Endothelial cell of umbilical vein (primary cell): Measurements from ENCODE around the gene PRR15L. TPM values are rescaled to one million over a fixed set of nuclear protein-coding genes. Genes with fewer than 3 reads are reported as not detected.

ENCODE experiments used
- BruUV-seq: library from RNA; stranded (reverse); fragments of 400-500 nt; replicated peaks from 2 replicates; lab custom pipeline; 2021; lab: Mats Ljungman, UMichigan
- CTCF ChIA-PET: fragments of 300-600, 350-600 bp; sonication (Branson Sonifier 250); formaldehyde crosslinking; loops from one replicate; lab custom pipeline; 2021; ENCODE audit warnings: antibody characterized with exemption, inconsistent platforms; lab: Charles Lee
- POLR2A ChIA-PET: fragments of 300-600, 350-600 bp; sonication (Branson Sonifier 250); formaldehyde crosslinking; loops from one replicate; lab custom pipeline; 2021; ENCODE audit warnings: antibody characterized with exemption, inconsistent platforms; lab: Charles Lee
- DNase-seq: peaks from one replicate; pipeline ENCODE4 v3.0.0-alpha.2; 2011; ENCODE audit warnings: low read depth, low spot score
- FAIRE-seq: peaks from 2 replicates; lab custom pipeline; 2011; peaks lifted over from hg19 to GRCh38; lab: Jason Lieb, UNC
- H2AFZ ChIP-seq: 2 replicates; pipeline ENCODE4 v1.6.0; 2012; ENCODE audit warnings: low read depth, low read length, control low read depth, inconsistent platforms
- H3K27ac ChIP-seq: 2 replicates; pipeline ENCODE4 v1.5.1; 2011; ENCODE audit warnings: low read depth, mild to moderate bottlenecking, control low read depth, low read length, moderate library complexity; ENCODE audit not compliant: insufficient read depth
- H3K27me3 ChIP-seq, 2 experiments: 2 replicates each; pipeline versions ENCODE4 v1.6.0 to v1.6.1; 2011; ENCODE audit warnings: low read length in 2 of 2, mixed read lengths in 1 of 2; ENCODE audit not compliant: control insufficient read depth in 2 of 2, insufficient read depth in 2 of 2
- H3K36me3 ChIP-seq, 2 experiments: 2 replicates in 1 of 2; 3 replicates in 1 of 2; pipeline ENCODE4 v1.5.1; 2011; ENCODE audit warnings: low read length in 2 of 2, mild to moderate bottlenecking in 1 of 2, moderate library complexity in 1 of 2; ENCODE audit not compliant: control insufficient read depth in 2 of 2, insufficient read depth in 2 of 2; ENCODE audit errors: extremely low read depth in 1 of 2
- H3K4me1 ChIP-seq: 3 replicates; pipeline ENCODE4 v1.5.1; 2011; ENCODE audit warnings: mild to moderate bottlenecking, low read length; ENCODE audit not compliant: control insufficient read depth, insufficient read depth; ENCODE audit errors: extremely low read depth
- H3K4me2 ChIP-seq: 2 replicates; pipeline ENCODE4 v1.6.1; 2011; ENCODE audit warnings: low read length, control low read depth, mixed read lengths; ENCODE audit not compliant: insufficient read depth
- H3K4me3 ChIP-seq, 3 experiments: fragments of 200-600 bp in 1 of 3; sonication (generic), shearing (Covaris generic) in 1 of 3; replicated peaks in 1 of 3; 2 replicates each; pipeline ENCODE4 v1.5.1; 2011 to 2016; ENCODE audit warnings: control low read depth in 3 of 3, low read length in 3 of 3, mild to moderate bottlenecking in 2 of 3, inconsistent platforms in 1 of 3, low read depth in 1 of 3, moderate library complexity in 1 of 3; ENCODE audit not compliant: insufficient read depth in 1 of 3
- H3K79me2 ChIP-seq: 2 replicates; pipeline ENCODE4 v1.6.0; 2012; ENCODE audit warnings: low read length, inconsistent platforms; ENCODE audit not compliant: control insufficient read depth, insufficient read depth
- H3K9ac ChIP-seq: replicated peaks from 2 replicates; pipeline ENCODE3; 2011; ENCODE audit warnings: low read length, control low read depth; ENCODE audit not compliant: insufficient read depth; ENCODE audit errors: extremely low read depth
- H3K9me1 ChIP-seq: replicated peaks from 3 replicates; pipeline ENCODE4 v1.6.0; 2011; ENCODE audit warnings: mild to moderate bottlenecking, low read length; ENCODE audit not compliant: control insufficient read depth, insufficient read depth; ENCODE audit errors: extremely low read depth
- H3K9me3 ChIP-seq: replicated peaks from 2 replicates; pipeline ENCODE4 v1.5.1; 2012; ENCODE audit warnings: low read length, inconsistent platforms; ENCODE audit not compliant: control insufficient read depth, insufficient read depth
- H4K20me1 ChIP-seq: replicated peaks from 2 replicates; pipeline ENCODE3; 2011; ENCODE audit warnings: mild to moderate bottlenecking, low read length; ENCODE audit not compliant: control insufficient read depth, insufficient read depth; ENCODE audit errors: extremely low read depth
- CTCF ChIP-seq, 2 donors: IDR thresholded peaks; 1 replicate in 1 of 2; 2 replicates in 1 of 2; pipeline ENCODE4 v1.5.1; 2011; ENCODE audit warnings: low read length in 2 of 2, mild to moderate bottlenecking in 2 of 2, moderate library complexity in 2 of 2, control low read depth in 1 of 2, inconsistent platforms in 1 of 2, low read depth in 1 of 2; ENCODE audit not compliant: insufficient read depth in 1 of 2; ENCODE audit errors: extremely low read depth in 1 of 2
- EZH2 ChIP-seq: IDR thresholded peaks from 2 replicates; pipeline ENCODE4 v1.6.1; 2012; ENCODE audit warnings: borderline replicate concordance, low read depth, mild to moderate bottlenecking, moderate library complexity, low read length, inconsistent platforms; ENCODE audit not compliant: severe bottlenecking
- FOS ChIP-seq: IDR thresholded peaks from 2 replicates; pipeline ENCODE4 v1.6.1; 2011; ENCODE audit warnings: mild to moderate bottlenecking, low read length, moderate library complexity, borderline replicate concordance; ENCODE audit not compliant: insufficient read depth
- GATA2 ChIP-seq: IDR thresholded peaks from 2 replicates; pipeline ENCODE4 v1.7.0; 2011; ENCODE audit warnings: low read depth, mild to moderate bottlenecking, moderate library complexity, mixed read lengths, low read length; ENCODE audit not compliant: insufficient read length, insufficient read depth
- JUN ChIP-seq: IDR thresholded peaks from 2 replicates; pipeline ENCODE4 v1.6.1; 2011; ENCODE audit warnings: borderline replicate concordance, low read depth; ENCODE audit not compliant: insufficient read length, insufficient read depth
- MAX ChIP-seq: IDR thresholded peaks from 2 replicates; pipeline ENCODE4 v1.6.1; 2011; ENCODE audit not compliant: insufficient read depth, insufficient read length
- MYC ChIP-seq: IDR thresholded peaks from one replicate; pipeline ENCODE4 v1.6.1; 2011; ENCODE audit warnings: mild to moderate bottlenecking, low read depth, low read length
- POLR2A ChIP-seq: IDR thresholded peaks from 2 replicates; pipeline ENCODE4 v1.6.1; 2012; ENCODE audit warnings: low read depth, mild to moderate bottlenecking, control low read depth, low read length
- POLR2AphosphoS5 ChIP-seq: IDR thresholded peaks from 2 replicates; pipeline ENCODE4 v1.6.1; 2012; ENCODE audit warnings: low read depth, mild to moderate bottlenecking, control low read depth, low read length, moderate library complexity; ENCODE audit not compliant: insufficient read depth
- dilution Hi-C: fragments of 300-500 bp; cut with MboI; formaldehyde crosslinking; loops from one replicate; pipeline ENCODE4 v1.15.0; 2019; ENCODE audit warnings: low sequenced_read_pairs; ENCODE audit not compliant: extremely low pct_ligation_motif_present
- intact Hi-C: fragments of 100-400 bp; cut with micrococcal nuclease; formaldehyde crosslinking; loops from one replicate; pipeline ENCODE4 v1.10.0; 2022
- polyA plus RNA-seq, 4 experiments: library from polyadenylated mRNA; depleted of rRNA in 3 of 4; stranded (reverse) in 3 of 4; unstranded in 1 of 4; fragments of >200 nt; gene quantifications; 2 replicates each; pipeline versions ENCODE4 v1.2.1 to v1.2.3, GENCODE V29; 2011 to 2012; ENCODE audit warnings: missing spikeins in 1 of 4
- total RNA-seq: library from RNA; stranded (reverse); gene quantifications from 2 replicates; pipeline ENCODE4 v1.2.3, GENCODE V29; 2021

PRR15L gene
- total and polyA plus RNA-seq, 2 donors (not counting 3 experiments of a cell fraction or from before 2014, with no cell fraction given) = not detected

GRCh38 chr17:47959825-47960655, 2.4 kb upstream of the PRR15L start:
- intact Hi-C loops (no loop called here), dilution Hi-C loops (no loop called here)
- FAIRE-seq (no peak), DNase-seq (no peak)
- no peaks in the 10 kb centered on the region for H3K9me3 ChIP-seq
- no peak overlapping the region for H3K27ac ChIP-seq
- CTCF ChIA-PET = interaction anchor here (0.9 to 8.0 kb wide), 6 partner anchors 9 to 70 kb away, joined by 3 to 73 read pairs (median 4); partner anchors contain the start of gene CDK5RAP3
- BruUV-seq = no TSS peak
- no peaks in the 10 kb centered on the region for H3K36me3 ChIP-seq
- H3K4me1 ChIP-seq = no peaks in the 10 kb centered on the region
- H2AFZ ChIP-seq = no peak overlapping the region
- no peaks in the 10 kb centered on the region for H3K9me1 ChIP-seq
- no peak overlapping the region for H3K4me3 ChIP-seq
- no peak overlapping the region for H3K9ac ChIP-seq
- H4K20me1 ChIP-seq = no peaks in the 10 kb centered on the region
- H3K4me2 ChIP-seq = no peak overlapping the region
- H3K27me3 ChIP-seq = peaks cover 2 to 9% of the 10 kb centered on the region in 2 experiments
- H3K79me2 ChIP-seq = no peaks in the 10 kb centered on the region
- POLR2A ChIA-PET = interaction anchor here (0.7 to 1.0 kb wide), 2 partner anchors 19 to 57 kb away, joined by 3 to 4 read pairs; partner anchors contain the start of gene PNPO
- TF ChIP-seq MYC (no peak), POLR2A (no peak), EZH2 (no peak), MAX (no peak), GATA2 (no peak), POLR2AphosphoS5 (no peak), FOS (no peak), JUN (no peak), CTCF (IDR thresholded peaks at IDR 0.05; ENCODE audit: extremely low read depth in 1 of 2, insufficient read depth in 1 of 2, low read depth in 1 of 2, low read length in 2 of 2) (no peak)
